ENCODE measurements around the gene UBE2O. TPM values are rescaled to one million over a fixed set of nuclear protein-coding genes. Genes with fewer than 3 reads are reported as not detected.

Gene UBE2O
- total RNA-seq, 1 experiment from 2014 or later: 52.6 TPM

GRCh38 chr17:76468634-76469010, 15.7 kb upstream of the UBE2O start:
- Histone ChIP-seq H2AK5ac (ENCODE audit: insufficient read length, low read length) (no peak overlapping the region), H3K4ac (ENCODE audit: low read depth, low read length) (no peak overlapping the region), H3K27me3 (ENCODE audit: insufficient read depth, low read length) (no peaks in the 10 kb centered on the region), H2BK5ac (ENCODE audit: insufficient read length, low read length) (no peak overlapping the region), H4K8ac (replicated peaks; ENCODE audit: insufficient read length, low read depth, low read length) (no peak overlapping the region), H3K9ac (ENCODE audit: extremely low read depth, insufficient read length, low read length) (no peak overlapping the region), H2BK15ac (ENCODE audit: low read depth, low read length) (no peak overlapping the region), H3K56ac (ENCODE audit: insufficient read length, low read depth, low read length) (no peak overlapping the region), H2BK120ac (ENCODE audit: low read depth, low read length, poor library complexity, severe bottlenecking) (no peak overlapping the region), H3K79me1 (ENCODE audit: insufficient read depth, low read depth, low read length, poor library complexity, severe bottlenecking) (no peaks in the 10 kb centered on the region), H3K79me2 (ENCODE audit: insufficient read depth, low read length) (no peaks in the 10 kb centered on the region), H4K20me1 (ENCODE audit: control insufficient read depth, insufficient read depth, insufficient read length) (no peaks in the 10 kb centered on the region), H3K4me2 (ENCODE audit: insufficient read depth, insufficient read length, low read length) (no peak overlapping the region), H2BK12ac (ENCODE audit: insufficient read length, low read depth, low read length) (no peak overlapping the region), H3K4me1 (ENCODE audit: insufficient read depth, low read length) (no peaks in the 10 kb centered on the region), H4K5ac (ENCODE audit: insufficient read length, low read depth, low read length) (no peak overlapping the region), H3T11ph (ENCODE audit: low read length) (no peak overlapping the region), H3K23ac (ENCODE audit: insufficient read length, low read depth, low read length) (no peak overlapping the region), H3K9me3 (ENCODE audit: control insufficient read depth, low read depth, low read length) (no peaks in the 10 kb centered on the region), H3K18ac (ENCODE audit: insufficient read length, low read depth, low read length) (no peak overlapping the region), H2AFZ (ENCODE audit: low read length) (no peak overlapping the region), H3K27ac (ENCODE audit: insufficient read length, low read depth, low read length) (no peak overlapping the region), H3K23me2 (ENCODE audit: insufficient read length, low read depth, low read length, poor library complexity, severe bottlenecking) (no peaks in the 10 kb centered on the region), H2BK20ac (ENCODE audit: low read depth, low read length, poor library complexity, severe bottlenecking) (no peak overlapping the region), H4K91ac (ENCODE audit: insufficient read length, low read depth, low read length) (no peak overlapping the region), H3K14ac (ENCODE audit: insufficient read depth, low read length) (no peak overlapping the region)
- H3K4me1 Mint-ChIP-seq: peaks cover 0 to 18% of the 10 kb centered on the region in 2 experiments; a peak in 2 of 4 replicates
- no CpG with 5 or more reads among the region's 14 CpGs for WGBS (ENCODE audit: extremely low coverage, insufficient read length, low lambda C conversion rate)
- H3K27ac Mint-ChIP-seq: no peak overlapping the region
- peaks cover 5% of the 10 kb centered on the region; the same call in 1 of the 2 replicates for H3K27me3 Mint-ChIP-seq (ENCODE audit: low read depth)
- TF ChIP-seq CTCF (conservative IDR thresholded peaks at IDR 0.05): no peak
- no peak overlapping the region for H3K4me3 Mint-ChIP-seq
- H3K9me3 Mint-ChIP-seq: no peaks in the 10 kb centered on the region
- H3K36me3 Mint-ChIP-seq (ENCODE audit: insufficient read depth in 1 of 3, low read depth in 3 of 3): peaks cover 4 to 21% (median 5%) of the 10 kb centered on the region in 3 experiments; a peak in 4 of 7 replicates
- DNase-seq: no peak
